22Rv1 (cell line): ENCODE results near the gene VEZT.

Experiments used
- H3K27ac ChIP-seq: fragments of 450-650 bp; 2 replicates; pipeline ENCODE4 v1.5.1; 2017
- ZFX ChIP-seq: fragments of 450-650 bp; IDR thresholded peaks from 2 replicates; pipeline ENCODE4 v1.6.1; 2017; ENCODE audit warnings: antibody characterized with exemption, borderline replicate concordance
- TF ChIP-seq, protein P1 (sequence below): fragments of 450-650 bp; IDR thresholded peaks from 2 replicates; pipeline ENCODE4 v1.5.1; 2017; ENCODE audit warnings: mild to moderate bottlenecking

The VEZT gene

DNA sequence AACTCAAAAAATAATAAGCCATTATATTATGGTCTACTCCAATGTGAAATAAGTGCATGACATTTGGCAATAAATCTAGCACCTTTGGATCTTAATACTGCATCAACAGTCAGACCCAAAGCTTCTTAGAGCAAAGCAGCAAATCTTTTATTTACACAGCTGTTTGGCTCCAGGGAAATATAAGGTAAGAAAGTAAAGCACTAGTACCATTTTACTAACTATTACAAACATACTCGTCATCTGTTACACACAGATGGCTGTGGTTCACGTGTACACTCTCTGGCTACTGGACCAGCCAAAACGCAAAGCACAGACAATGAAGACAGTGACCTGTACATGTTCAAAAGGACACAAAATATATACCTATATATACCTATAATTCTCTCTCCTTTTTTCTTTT is 3.1 kb upstream of the VEZT start:
- H3K27ac ChIP-seq: no peak overlapping the region

DNA sequence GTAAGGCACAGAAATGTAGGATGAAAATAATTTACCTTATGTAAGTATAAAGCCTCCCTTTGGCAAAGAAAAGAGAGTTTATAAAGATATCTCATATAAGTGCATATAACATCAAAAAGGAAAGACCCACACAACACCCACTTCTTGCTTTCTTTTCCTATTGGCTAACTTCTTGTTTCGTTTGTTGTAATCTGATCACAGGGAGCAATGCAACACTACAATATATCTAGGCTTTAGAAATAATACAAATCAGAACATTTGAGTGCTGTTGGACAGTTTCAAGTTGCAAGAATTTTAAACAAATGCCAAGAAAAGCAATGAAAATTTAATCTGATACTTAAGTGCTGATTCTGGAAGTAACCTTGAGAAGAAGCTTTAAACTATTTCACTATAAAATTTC is 1.7 kb upstream of the VEZT start:
- TF ChIP-seq ZFX: no peak
- TF ChIP-seq, protein P1, sequence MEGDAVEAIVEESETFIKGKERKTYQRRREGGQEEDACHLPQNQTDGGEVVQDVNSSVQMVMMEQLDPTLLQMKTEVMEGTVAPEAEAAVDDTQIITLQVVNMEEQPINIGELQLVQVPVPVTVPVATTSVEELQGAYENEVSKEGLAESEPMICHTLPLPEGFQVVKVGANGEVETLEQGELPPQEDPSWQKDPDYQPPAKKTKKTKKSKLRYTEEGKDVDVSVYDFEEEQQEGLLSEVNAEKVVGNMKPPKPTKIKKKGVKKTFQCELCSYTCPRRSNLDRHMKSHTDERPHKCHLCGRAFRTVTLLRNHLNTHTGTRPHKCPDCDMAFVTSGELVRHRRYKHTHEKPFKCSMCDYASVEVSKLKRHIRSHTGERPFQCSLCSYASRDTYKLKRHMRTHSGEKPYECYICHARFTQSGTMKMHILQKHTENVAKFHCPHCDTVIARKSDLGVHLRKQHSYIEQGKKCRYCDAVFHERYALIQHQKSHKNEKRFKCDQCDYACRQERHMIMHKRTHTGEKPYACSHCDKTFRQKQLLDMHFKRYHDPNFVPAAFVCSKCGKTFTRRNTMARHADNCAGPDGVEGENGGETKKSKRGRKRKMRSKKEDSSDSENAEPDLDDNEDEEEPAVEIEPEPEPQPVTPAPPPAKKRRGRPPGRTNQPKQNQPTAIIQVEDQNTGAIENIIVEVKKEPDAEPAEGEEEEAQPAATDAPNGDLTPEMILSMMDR: no peak
- H3K27ac ChIP-seq: peak overlapping the region; percentile 97; the same call in 1 of the 2 replicates

More for the DNA sequence above, 3.1 kb upstream of the VEZT start:
- TF ChIP-seq, protein P1: no peak
- TF ChIP-seq ZFX: no peak

DNA sequence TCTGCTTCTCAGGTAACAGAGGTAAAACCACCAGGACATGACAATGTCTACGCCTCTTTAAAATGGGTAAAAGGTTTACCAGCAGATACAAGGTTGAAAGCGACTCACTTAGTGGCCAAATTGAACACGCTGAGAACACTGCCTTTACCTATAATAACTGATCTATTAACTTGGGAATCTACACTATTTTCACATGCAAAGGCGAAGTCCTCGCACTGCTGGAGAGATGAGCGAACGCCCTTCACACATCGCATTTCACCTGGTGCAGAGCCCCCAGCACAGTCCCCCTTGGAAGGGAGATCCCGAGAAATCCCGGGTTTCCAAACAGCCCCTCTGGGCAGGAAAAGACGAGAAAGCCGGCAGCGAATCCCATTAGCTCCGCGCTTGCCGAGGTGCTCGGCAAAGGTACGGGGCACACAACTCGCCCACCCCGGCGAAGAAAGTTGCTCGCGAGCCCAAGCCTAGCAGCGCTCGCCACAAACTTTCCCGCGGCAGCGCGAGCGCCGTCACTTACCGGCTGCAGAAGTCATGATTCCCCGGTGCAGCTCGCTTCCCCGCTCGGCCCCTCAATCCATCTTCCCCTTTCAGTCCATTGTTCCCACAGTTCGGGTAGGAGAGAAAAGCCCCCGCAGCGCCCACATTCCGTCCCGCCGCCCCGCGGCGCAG is 763 bp upstream of the VEZT start:
- peak overlapping the region; percentile 97 for H3K27ac ChIP-seq
- TF ChIP-seq, protein P1: no peak

DNA sequence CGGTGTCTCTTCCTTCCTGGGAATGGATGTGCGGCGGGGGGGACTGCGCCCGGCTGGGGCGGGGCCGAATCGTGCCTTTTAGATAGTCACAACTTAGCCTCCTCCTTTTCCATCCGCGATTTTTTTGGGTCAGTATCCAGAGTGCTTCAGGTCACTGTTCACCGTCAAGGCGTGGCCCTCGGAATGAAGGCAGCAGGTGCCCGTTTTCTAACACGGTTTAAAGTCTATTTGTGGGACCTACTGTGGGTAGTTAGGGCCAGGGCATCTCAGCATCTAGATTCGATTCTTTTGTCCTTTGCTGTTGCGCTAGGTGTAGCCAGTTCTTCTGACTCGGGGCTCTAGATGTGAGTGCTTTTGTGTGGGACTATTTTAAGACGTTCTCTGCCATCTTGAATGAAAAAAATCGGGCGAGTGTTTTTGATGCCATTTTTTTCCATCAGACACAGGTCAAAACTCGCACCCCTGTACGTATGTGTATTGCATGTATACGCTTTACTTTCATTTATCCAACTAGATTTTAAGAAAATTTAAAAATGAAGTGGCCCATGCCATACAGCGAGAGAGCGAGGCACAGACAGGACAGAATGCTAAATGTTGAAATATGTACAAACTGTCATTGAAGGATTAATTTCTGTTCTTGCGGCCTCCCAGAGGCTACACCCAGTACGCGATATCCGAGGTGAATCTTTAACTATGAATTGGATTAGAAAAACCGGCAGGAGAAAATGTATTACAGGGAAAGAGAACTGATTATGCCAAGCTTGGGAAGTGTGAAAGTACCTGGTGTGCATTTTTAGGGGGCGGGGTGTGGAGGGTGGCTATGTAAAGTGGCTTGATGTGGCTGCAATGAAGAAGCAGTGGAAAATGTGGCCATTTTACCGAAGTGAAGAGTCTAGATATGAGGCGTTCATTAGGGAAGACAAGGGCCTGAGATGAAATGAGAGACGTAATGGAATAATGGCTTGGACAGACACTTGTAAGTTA is 835 bp downstream of the VEZT start:
- TF ChIP-seq, protein P1: no peak
- TF ChIP-seq ZFX: no peak

DNA sequence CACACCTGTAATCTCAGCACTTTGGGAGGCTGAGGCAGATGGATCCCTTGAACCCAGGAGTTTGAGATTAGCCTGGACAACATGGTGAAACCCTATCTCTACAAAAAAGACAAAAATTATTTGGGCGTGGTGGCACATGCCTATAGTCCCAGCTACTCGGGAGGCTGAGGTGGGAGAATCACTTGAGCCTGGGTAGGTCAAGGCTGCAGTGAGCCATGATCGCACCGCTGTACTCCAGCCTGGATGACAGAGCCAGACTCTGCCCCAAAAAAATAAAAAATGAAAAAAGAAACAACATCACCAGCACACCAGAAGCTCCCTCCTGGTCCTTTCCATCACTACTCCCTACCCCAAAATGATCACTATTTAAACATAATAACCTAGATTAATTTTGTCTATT is 2.6 kb downstream of the VEZT start:
- TF ChIP-seq, protein P1: no peak
- TF ChIP-seq ZFX: no peak
- H3K27ac ChIP-seq: peak overlapping the region; percentile 97

More for the DNA sequence above, 835 bp downstream of the VEZT start:
- H3K27ac ChIP-seq: peak overlapping the region; percentile 97

DNA sequence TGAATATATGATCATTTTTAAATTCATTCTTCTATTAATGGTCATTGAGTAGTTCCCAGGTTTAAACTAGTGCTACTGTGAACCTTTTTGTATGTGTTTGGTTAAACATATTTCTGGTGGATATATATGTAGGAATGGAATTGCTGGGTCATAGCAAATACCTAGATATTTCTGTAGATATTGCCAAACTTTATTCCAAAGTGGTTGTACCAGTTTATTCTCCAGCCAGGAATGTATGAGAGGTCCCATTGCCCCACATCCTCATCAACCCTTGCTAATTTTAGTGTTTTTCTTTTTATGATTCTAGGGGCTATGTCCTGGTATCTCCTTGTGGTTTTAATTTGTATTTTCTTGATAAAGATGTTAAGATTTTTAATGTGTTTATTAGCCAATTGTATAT is 3.1 kb downstream of the VEZT start:
- H3K27ac ChIP-seq: no peak overlapping the region
- TF ChIP-seq ZFX: no peak
- TF ChIP-seq, protein P1: no peak
